Epithelial cell of proximal tubule (primary cell): Measurements from ENCODE around the gene SNX19. TPM values are rescaled to one million over a fixed set of nuclear protein-coding genes. Genes with fewer than 3 reads are reported as not detected.

Experiments used
- DNase-seq: peaks from one replicate; pipeline ENCODE4 v3.0.0-alpha.2; 2011; ENCODE audit warnings: low read depth
- H3K4me3 ChIP-seq: 2 replicates; pipeline ENCODE4 v1.5.1; 2011; ENCODE audit warnings: low read depth, mild to moderate bottlenecking, low read length
- CTCF ChIP-seq: conservative IDR thresholded peaks from 2 replicates; pipeline ENCODE4 v1.5.1; 2012; ENCODE audit warnings: low read depth, mild to moderate bottlenecking, low read length
- total RNA-seq: library from RNA; depleted of rRNA; stranded (reverse); fragments of >200 nt; gene quantifications from 2 replicates; pipeline ENCODE4 v1.2.3, GENCODE V29; 2015

SNX19 gene
- total RNA-seq, 1 donor from 2014 or later: 43.5 TPM

GRCh38 chr11:130908061-130908460 lies 8.2 kb downstream of the SNX19 start:
- H3K4me3 ChIP-seq: no peak overlapping the region
- no peak for TF ChIP-seq CTCF
- no peak for DNase-seq

GRCh38 chr11:130907229-130907628 lies 9.1 kb downstream of the SNX19 start:
- TF ChIP-seq CTCF: no peak
- no peak for DNase-seq
- no peak overlapping the region for H3K4me3 ChIP-seq

DNA sequence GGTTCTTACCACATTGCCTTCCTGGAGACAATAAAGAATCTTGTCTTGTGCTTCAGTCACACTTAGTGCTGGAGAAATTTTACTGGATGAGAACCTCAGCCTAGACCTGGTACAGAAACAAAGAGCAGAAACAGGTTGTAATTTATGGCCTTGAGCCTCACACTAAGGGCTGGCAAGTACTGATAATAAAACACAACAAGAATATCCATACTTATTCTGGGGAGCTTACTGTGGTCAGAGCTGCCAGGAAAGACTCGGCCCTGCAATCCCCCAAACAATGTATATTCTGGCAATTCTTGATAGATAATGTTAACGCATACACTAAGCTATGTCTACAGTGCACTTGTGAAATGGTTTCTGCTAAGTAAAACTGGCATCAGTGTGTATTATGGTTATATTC lies 9.7 kb downstream of the SNX19 start:
- no peak overlapping the region for H3K4me3 ChIP-seq
- no peak for TF ChIP-seq CTCF
- no peak for DNase-seq

DNA sequence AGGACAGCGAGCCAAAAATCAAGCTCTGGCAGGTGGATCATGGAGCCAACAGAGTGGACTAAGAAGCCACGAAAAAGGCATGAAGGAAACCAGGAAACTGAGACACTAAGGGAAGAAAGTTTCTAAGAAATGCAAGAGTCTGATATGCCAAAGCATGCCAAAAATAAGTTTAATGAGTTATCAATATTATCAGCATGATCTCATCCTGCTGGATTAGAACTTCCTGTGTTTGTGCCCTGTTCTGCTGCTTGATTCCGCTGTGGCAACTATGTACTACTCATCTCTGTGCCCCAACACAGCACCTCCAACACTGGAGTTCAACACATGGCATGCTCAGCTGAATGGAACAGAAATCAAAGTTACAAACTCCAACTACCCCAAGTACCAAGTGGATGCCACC lies 10.8 kb downstream of the SNX19 start:
- H3K4me3 ChIP-seq: no peak overlapping the region
- no peak for TF ChIP-seq CTCF
- DNase-seq: no peak

GRCh38 chr11:130904380-130904779 lies 11.9 kb downstream of the SNX19 start:
- peak; percentile 59 for TF ChIP-seq CTCF
- no peak for DNase-seq
- H3K4me3 ChIP-seq: no peak overlapping the region

DNA sequence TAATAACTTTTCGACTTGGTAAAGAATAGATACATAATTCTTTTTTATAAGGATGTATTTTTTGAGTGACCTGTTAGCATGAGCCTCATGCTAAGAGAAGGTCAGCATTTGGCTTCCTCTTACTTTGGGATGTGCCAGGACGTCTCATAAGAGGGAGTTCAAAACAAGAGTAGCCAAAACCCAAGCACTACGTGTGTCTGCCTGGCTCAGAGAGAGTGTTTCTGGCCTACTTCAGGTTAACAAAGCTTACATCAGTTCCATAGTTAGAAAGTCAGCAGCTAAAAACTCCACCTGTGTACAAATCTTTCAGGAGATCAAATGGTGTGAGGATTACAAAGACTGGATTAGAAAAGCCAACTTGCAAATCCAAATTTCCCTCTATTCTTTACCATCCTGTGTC lies 13.9 kb downstream of the SNX19 start:
- H3K4me3 ChIP-seq: no peak overlapping the region
- TF ChIP-seq CTCF: no peak
- no peak for DNase-seq

GRCh38 chr11:130899106-130899505 lies 17.2 kb downstream of the SNX19 start:
- DNase-seq: no peak
- H3K4me3 ChIP-seq: no peak overlapping the region
- no peak for TF ChIP-seq CTCF
